ENCODE data around the gene PCBP3.

Gene PCBP3

GRCh38 chr21:45874716-45875415 lies 231.3 kb downstream of the PCBP3 start:
- DNase-seq (ENCODE audit: low read depth in 2 of 2): no peak

GRCh38 chr21:45875416-45875760 lies 231.9 kb downstream of the PCBP3 start:
- DNase-seq (ENCODE audit: low read depth in 2 of 2): no peak

DNA sequence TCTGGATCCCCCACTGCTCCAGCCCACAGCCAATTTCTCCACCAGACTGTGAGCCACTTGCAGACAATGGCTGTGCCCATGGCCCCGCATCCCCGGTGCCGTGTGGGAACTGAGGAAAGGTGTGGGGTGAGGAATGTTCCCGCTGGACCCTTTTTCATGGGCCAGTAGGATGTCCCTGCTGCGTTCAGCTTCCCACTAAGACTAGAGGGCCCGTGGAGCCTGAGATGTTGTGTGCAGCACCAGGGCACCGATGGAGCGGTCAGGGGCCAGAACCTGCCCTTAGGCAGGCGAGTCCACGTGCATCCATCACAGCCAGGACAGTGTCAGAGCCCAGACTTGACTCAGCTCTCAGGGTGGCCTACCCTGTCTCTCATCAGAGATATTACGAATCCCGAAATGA lies 232.4 kb downstream of the PCBP3 start:
- DNase-seq (ENCODE audit: low read depth in 2 of 2): no peak

- no peak for DNase-seq (ENCODE audit: low read depth in 2 of 2)
These were observed 233.1 kb downstream of the PCBP3 start for GRCh38 chr21:45876381-45877170.

DNA sequence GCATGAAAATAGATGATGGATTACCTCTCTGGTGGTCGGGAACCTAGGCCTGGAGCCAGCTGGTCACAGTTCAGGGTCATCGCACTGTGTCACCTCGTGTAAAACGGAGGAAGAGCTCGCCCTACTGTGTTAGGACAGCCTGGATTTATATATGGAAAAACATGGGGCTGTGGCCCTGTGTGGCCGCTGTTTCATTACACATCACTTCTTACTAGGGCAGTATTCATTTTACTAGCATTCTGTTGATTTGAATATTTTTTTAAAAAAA lies 233.6 kb downstream of the PCBP3 start:
- no peak for DNase-seq (ENCODE audit: low read depth in 2 of 2)

- DNase-seq (ENCODE audit: low read depth in 2 of 2): no peak
These were observed 234.4 kb downstream of the PCBP3 start for GRCh38 chr21:45877821-45878469.

GRCh38 chr21:45880097-45881068 lies 236.9 kb downstream of the PCBP3 start:
- DNase-seq (ENCODE audit: low read depth in 2 of 2): peak; percentile 25 to 44

- DNase-seq (ENCODE audit: low read depth in 2 of 2): no peak
These were observed 239.1 kb downstream of the PCBP3 start for GRCh38 chr21:45882645-45883044.

- no peak for DNase-seq (ENCODE audit: low read depth in 2 of 2)
These were observed 239.6 kb downstream of the PCBP3 start for GRCh38 chr21:45883090-45883489.

DNA sequence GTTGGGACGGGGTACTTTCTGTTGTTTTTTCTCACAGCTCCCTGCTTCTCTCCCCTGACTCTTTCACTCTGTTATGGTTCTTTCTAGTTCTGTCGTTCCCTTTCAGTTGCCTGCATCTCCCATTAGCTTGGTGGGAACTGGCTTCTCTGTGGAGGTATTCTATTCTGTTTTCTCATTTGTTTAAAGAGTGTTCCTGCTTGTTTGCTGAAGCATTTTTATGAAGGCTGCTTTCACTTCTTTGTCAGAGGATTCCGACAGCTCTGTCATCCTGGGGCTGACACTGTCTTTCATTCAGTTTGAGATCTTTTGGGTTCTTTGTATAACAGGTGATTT lies 242.0 kb downstream of the PCBP3 start:
- no peak for DNase-seq (ENCODE audit: low read depth in 2 of 2)

- peak in 1 of 2 donors; percentile 12 for DNase-seq (ENCODE audit: low read depth in 2 of 2)
These were observed 242.5 kb downstream of the PCBP3 start for GRCh38 chr21:45885930-45886601.

- DNase-seq (ENCODE audit: low read depth in 2 of 2): no peak
These were observed 243.1 kb downstream of the PCBP3 start for GRCh38 chr21:45886610-45887026.

GRCh38 chr21:45887120-45887611 lies 243.6 kb downstream of the PCBP3 start:
- DNase-seq (ENCODE audit: low read depth in 2 of 2): no peak

DNA sequence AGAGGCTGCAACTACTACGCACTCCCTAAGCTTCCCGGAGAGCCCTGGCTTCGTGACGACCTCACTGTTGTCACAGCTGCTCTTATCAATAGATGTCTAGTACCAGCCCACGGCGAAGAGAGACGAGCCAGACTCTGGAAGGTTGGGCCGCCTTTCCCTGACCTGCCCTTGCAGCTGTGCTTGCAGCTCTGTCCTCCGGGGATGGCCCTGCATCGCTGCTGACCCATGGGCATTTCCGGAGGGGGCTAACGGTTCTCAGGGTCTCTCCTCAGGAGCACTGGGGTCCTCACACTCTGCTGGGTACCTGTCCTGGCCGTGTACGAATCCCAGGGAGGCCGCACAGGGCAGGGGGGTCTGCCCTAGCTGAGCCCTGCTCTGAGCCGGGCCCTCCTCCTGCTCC lies 244.3 kb downstream of the PCBP3 start:
- no peak for DNase-seq (ENCODE audit: low read depth in 2 of 2)

GRCh38 chr21:45888386-45889009 lies 245.0 kb downstream of the PCBP3 start:
- no peak for DNase-seq (ENCODE audit: low read depth in 2 of 2)

DNA sequence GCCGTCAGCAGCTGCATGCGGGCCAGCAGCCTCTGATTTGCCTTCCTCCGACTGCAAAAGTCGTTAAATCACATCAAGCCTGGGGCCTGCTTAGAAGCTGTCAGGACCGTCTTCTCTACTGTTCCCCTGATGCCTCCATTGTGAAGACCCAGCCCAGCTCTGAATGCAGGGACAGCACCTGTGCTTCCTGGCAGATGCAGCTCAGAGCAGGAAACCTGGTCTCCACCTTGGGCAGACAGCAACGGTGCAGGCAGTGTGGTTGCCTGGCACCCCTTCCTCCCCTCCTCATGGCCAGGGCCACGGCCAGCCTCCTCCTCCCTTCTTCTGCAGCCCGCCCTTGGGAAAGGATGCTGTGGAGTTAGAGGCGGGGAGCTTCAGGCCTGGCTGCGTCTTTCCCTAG lies 245.7 kb downstream of the PCBP3 start:
- DNase-seq (ENCODE audit: low read depth in 2 of 2): no peak

DNA sequence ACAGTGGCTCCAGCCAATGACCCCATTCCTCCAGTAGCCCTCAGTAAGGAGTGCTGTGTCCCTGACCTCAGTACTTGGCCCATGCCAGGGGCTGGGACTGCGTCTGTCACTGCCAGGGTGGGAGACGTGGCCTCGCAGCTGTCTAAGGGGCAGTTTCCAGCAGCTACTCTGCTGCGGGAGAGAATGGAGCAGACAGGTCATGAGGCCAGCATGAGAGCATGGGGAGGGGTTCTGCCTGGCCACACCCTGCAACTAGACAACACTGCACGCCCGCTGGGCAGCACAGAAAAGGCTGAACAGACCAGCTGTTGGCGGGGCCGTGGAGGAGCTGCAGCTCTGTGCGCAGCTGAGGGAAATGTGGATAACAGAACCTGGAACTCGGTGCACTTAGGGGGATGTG lies 246.4 kb downstream of the PCBP3 start:
- no peak for DNase-seq (ENCODE audit: low read depth in 2 of 2)

- DNase-seq (ENCODE audit: low read depth in 2 of 2): no peak
These were observed 248.0 kb downstream of the PCBP3 start for GRCh38 chr21:45891388-45892155.

GRCh38 chr21:45892156-45892915 lies 248.8 kb downstream of the PCBP3 start:
- DNase-seq (ENCODE audit: low read depth in 2 of 2): no peak

All from activated CD8-positive, alpha-beta memory T cell treated with anti-CD3 and anti-CD28 coated beads for 4 hours (primary cell).